NCI-H526 treated with DMSO at 0.1 percent for 48 hours (cell line): ENCODE results near the gene KRT4.
"Not testable (repeated sequence)": the region's sequence is repeated elsewhere in the genome, so short reads cannot be mapped to it uniquely, and the experiment has no call there.

Experiments
- DNase-seq: peaks from one replicate; lab custom pipeline; 2025; lab: John Stamatoyannopoulos, UW

The KRT4 gene

DNA sequence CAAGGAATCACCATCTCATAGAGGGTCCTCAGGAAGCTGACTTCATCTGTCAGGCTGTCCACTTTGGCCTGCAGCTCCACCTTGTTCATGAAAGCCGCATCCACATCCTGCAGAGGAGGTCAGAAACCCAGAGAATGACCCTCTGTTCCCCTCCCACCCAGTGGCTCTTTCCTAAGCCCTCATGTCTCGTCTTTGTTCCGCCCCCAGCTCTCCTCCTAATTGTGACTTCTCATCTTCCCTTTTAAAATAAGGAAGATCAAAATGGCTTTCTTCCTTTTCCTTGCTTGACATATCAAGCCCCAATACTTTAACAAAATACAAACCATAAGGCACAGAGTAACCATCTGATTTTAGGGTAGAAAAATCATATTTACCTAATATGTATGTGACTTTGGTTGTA, 41.1 kb downstream of the KRT4 start:
- DNase-seq: no peak

DNA sequence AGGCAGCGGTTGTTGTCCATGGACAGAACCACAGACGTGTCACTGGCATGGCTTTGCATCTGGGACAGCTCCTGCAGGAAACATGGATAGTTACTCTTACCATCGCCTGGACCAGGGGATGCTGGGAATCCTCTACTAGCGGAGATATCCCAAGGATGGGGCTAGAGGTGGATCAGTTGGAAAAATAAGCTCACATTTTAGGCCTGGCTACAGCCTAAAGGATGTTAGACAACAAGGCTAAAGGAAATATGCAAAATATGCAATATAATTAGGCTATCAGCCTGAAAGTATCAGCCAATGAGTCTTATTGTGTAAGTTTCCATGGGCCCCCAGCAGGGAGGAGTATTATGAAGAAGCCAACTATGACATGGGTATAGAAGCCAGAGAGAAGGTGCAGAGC, 41.7 kb downstream of the KRT4 start:
- no peak for DNase-seq

DNA sequence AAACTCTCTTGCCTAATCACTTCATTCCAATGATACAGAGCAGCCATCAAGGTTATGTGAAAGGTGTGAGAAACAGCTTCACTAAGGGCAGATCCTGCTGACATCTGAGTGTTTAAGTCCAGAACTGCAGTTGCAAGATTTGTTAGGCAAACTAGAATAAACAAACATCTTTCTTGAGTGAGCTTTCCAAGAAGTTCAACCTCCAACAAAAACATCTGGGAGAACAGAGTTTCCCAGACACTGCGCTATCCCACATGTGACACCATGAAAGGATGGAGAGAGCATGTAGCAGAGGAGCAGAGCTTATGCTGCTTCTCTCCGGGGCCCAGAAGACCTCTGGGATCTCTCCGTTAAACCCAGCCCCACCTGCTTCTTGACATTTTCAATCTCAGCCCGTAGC, 42.4 kb downstream of the KRT4 start:
- DNase-seq: no peak

DNA sequence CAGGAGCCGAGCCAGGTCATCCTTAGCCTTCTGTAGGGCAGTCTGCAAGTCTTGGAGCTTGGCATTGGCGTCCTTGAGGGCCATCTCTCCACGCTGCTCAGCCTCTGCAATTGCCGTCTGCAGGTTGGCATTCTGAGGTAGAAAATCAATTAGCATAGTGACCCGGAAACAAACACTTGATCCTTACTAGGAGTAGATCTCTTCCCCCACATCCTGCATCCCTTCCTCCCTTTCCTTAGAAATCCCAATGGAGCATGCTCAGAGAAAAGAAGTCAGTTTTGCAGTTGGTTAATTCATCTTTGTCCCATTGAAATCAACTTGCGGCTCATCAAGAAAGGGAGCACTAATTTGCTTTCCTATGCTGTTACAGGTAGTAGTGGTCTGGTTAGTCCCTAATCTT, 42.8 kb downstream of the KRT4 start:
- no peak for DNase-seq

DNA sequence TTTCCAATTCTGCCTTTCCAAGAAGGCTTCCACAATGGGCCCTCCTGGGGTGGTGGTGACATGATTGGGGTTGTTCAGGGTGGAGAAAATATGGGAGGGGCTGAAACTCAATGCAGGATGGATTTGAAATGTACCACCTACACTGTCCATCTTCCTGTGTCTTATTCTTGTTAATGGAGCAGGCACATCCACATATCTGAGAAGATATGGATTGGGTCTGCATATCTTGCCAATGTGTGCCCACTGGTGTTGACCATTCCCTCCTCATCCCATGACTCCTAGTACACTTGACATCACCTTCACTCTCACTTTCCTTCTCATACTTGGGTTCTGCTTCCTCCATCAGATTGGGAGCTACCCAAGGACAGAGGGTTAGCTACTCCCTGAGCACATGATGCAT, 44.0 kb downstream of the KRT4 start:
- no peak for DNase-seq

DNA sequence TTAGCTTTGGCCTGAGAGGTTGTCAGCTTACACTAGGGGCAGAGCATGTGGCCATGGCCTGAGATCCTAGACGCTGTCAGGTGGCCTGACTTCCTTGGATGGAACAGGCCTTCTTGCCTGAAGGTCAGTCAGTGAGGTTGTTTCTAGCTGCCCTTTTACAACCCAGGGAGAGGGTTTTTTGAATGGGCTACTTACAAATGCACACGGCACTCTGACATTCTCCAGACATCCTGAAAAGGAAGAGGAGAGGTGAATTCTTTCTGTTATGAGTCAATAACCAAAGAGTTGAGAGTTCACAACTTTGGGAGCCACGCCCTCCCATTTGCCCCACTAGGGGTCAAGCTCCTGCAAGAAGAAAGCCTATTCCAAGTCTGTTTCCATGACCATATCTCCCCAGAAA, 44.6 kb downstream of the KRT4 start:
- DNase-seq: no peak

DNA sequence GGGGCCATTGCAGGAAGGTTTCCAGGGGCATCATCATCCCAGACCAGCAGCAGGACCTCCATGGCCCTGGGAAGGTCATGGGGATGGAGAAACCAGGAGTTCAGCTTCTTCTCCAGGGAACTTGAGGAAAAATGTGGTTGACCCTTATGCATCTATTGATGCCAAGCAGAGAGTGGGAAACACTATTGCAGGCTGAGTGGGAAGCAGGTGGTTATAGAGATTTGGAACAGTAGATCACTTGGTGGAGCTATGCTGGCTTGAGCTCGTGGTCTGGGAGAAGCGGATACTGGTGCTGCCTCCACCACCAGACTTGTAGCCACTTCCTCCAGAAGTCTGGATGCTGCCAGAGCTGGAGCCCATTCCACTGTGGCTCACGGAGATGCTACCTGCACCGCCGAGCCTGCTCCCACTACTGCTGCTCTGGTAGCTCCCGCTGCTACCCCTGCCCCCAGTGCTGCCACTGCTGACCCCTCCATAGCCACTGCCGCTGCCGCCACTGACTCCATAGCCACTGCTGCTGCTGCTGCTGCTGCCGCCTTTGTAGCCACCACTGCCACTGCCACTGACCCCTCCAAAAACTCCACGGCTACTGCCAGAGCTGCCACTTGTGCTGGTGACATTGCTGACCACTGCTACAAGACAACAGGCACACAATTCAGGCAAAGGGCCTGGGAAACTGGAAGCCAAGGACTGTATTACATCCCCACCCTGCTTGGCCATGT, 45.3 kb downstream of the KRT4 start:
- DNase-seq: no peak

DNA sequence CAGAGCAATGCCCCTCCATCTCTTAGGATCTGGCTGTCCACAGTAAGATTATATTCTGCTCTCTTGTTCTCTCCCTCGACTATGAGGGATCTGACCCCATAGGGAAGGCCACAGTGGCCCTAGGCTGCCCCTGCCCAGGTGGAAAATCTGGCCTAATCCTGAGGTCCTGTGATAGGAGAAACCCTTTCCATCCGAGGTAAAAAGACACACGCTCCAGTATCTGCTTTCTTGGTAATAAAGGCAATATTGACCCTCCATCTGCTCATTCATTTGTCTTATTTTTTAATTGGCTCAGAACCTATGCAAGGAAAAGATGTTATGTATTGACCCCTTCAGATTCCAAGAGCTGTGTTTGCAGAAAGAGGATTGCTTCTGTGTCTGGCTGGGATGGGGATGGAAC, 46.5 kb downstream of the KRT4 start:
- no peak for DNase-seq

DNA sequence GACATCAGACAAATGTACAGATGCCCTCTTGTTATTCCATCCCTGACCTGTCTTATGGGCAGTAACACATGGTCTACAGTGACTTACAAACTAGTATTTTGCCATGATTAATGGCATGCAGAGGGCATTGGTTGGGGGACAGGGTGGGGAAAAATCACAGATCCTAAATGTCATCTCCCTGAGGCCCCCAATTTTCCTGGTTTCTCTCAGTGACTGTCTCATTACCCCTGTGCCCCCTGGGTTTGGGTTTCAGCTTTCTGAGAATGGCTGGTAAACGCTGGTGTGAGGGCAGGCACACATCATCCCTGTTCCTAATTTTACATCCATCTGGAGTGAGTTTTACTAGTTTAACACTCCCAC, 46.9 kb downstream of the KRT4 start:
- no peak for DNase-seq

DNA sequence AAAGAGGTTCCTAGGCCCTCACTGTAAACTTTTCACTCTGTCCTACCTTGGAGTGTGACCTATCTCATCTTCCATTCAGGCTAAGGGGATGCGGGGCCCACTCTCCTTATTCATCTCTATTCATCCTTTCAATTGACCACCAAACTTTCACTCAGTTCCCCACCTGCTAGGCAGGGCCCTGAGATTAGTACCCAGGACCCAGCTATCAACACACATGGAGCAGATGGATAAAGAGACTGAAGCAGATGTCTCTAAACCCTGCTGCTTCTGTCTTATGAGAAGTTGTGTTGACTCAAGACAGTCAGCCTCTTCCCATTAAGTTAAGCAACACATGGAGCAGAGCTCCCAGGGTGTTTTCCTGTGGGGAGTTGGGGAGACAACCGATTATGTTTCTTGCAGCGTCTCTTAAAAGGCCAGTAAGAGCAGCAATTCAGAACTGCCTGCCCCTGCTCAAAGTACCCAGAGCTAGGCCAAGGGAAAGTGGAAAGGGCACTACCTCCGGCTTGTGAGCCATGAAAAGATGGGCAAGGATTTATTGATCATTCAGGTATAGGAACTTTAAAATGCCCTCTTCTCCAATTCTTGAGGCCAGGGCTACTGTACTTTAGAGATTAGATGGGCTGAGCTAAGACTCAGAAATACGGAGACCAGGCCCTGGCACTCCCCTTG, 47.4 kb downstream of the KRT4 start:
- DNase-seq: no peak

DNA sequence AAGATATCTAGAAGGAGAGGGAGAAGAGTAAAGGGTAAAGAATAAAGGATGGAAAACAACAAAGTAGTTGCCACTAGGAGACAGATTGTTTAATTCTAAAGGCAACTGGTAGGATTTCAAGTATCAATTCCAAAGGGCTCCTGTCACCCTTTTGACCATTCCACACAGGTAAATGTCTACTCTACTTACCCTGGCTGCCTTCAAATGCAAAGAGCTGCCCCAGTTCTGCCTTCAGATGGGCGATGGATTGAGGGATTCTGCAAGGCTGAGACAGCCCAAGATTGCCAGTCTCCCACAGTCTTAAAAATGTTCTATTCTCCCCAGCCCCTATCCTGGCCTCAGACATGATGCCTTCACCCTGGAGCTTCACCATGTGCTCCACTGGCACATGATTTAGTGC, 48.2 kb downstream of the KRT4 start:
- DNase-seq: no peak

DNA sequence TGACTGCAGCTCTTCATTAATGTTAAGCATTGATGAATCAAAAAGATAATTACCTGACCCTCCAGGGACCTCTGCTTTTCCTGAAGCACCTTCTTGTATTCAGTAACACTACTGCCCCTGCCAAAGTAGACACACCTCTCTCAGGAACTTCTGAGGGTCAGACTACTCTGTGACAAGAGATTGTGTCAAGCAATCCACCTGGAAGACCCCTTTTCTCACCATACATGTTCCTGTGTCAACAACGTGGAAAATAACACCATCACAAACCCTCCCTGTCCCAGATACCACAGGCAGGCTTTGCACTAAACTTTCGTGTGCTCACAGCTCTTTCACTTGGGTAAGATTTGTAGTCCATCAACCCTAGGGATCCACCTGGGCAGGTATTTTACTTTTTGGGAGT, 49.9 kb downstream of the KRT4 start:
- no peak for DNase-seq

DNA sequence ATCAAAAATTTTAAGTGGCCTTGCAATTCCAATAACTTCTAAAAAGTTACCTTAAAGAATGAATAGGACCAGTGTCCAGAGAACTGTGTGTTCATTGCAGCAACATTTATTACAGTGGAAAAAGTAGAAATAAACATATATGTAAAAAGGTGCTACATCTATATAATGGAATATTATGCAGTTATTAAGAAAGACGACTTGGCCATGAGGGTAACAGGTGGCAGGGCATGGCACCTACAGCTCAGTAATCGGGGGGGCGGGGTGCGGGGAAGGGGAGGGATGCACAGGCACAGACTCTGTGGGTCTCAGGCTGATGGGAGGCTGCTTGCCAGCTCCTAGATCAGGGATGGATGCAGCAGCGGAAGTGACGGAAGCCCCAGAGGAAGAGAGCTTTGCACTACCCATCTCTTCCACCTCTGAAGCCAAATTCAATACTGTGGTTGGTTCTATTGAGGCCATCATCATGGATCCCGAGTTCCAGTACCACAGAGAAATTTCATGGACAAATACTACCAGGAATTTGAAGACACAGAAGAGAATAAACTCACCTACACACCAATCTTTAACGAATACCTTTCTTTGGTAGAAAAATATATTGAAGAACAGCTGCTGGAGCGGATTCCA, 50.8 kb downstream of the KRT4 start:
- DNase-seq: no peak

DNA sequence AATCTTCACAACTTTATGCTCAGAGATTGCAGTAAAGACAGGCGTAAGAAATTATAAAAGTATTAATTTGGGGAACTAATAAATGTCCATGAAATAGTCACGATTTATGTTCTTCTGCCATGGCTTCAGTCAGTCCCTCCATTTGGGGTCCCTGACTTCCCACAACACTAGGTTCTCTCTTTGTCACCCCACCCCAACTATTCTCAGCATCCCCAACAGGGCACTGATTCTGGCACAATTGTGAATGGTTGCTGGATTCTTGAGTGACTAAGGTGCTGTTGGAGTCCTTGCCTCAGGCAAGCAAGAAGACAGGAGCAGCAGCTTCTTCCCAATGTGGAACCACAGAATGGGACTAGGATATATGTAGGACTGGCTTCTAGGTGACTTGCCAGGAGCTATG, 52.1 kb downstream of the KRT4 start:
- DNase-seq: no peak

DNA sequence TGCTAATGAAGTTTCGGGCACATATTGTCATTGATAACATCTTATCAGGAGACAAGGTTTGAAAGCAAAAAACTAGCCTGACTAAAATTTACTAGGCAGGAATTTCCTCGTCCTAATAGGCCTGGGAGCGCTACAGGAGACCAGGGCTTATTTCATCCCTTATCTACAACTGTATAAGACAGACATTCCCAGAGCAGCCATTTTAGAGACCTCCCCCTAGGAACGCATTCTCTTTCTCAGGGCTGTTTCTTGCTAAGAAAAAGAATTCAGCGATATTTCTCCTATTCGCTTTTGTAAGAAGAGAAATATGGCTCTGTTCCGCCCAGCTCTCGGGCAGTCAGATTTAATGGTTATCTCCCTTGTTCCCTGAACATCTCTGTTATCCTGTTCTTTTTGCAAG, 52.7 kb downstream of the KRT4 start:
- not testable (repeated sequence) for DNase-seq

DNA sequence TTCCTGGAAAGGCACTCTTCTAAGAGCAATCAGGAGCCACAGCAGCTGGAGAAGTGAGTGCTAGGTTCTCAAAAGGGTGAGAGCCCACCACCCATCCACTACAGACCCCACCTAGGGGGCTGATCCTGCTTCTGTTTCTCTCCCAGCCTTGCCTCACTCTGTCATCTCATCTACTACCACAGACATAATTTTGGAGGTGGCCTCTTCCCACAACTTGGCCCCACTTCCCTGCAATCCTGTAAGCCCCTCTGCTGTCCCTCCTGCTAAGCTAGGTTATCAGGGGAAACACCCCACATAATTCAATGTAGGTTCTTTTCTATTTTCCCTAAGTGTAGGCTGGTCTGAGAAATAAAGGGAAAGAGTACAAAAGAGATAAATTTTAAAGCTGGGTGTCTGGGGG, 53.3 kb downstream of the KRT4 start:
- no peak for DNase-seq

DNA sequence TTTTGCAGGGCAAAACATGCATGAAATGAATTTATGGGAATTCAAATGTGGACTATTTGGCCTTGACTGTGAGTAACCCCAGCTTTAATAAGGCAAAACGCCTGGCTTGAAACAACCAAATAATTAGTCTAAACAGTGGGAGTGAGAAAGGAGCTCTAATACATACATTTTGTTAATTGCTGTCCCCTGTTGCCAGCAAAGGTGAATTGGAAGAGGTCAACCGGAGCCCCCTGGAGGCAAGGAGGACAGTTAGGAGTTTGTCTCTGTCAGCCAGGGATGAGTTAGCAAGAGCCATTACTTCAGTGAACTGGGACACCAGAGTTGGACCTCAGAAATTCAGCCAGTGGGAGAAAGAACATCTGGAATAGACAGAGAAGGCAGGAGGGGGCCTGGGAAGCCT, 54.2 kb downstream of the KRT4 start:
- no peak for DNase-seq

DNA sequence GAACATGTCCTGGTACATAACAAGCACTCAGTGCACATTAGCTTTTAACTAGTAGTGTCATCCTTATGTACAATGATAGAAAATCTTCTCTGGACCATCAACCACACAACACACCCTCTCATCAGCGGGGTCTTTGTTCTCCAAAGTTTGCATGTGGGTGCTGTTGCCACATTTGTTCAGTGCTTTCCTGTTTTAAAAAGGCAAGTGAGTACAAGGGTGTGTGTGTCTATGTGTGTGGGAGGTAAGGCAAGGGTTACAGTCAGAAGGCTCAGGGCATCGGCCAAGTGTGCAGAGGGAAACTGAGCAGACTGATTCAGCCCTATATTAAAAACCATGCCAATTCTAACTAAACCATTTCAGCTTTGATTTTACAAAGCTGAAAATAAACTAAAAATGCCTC, 54.7 kb downstream of the KRT4 start:
- no peak for DNase-seq

DNA sequence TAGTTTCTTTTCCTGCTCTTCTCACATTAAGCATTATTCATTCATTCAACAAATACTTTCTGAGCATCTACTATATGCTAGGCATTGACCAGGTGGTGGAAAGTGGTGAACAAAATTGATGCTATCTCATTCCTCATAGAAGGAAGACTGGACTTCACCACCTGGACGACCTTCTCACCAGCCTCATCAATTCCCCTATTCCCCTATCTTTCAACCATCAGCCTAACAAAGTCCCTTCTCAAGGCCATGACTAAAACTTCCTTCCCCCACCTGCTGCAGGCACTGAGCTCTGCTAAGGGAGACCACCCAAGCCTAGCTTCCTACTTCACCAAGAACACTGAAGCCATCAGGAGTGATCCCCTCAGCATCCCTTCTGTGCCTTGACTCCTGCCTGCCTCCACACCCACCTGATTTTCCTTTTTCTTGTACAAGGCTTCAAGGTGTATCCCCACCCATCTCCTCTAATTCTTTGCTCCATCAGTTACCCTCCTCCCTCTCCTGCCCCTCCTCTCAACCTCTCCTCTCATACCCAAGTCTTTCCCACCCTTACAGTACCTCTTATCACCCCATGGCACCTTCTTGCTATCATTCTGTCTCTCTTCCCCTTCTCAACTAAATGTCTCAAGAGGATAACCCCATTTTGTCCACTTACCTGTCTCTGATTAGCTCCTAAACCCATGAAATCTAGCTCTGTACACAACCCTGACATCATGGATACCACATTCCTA, 56.3 kb downstream of the KRT4 start:
- DNase-seq: no peak
